Omental fat pad (tissue), 4 donors: ENCODE data around the gene SLFN12. TPM values are rescaled to one million over a fixed set of nuclear protein-coding genes. Genes with fewer than 3 reads are reported as not detected.

Source experiments
- ATAC-seq: fragments of 150-250 bp; one replicate; pipeline ENCODE4 v1.9.1; 2016; ENCODE audit warnings: mild to moderate bottlenecking, moderate library complexity; ENCODE audit not compliant: low FRiP score
- DNase-seq: peaks from one replicate; pipeline ENCODE4 v3.0.0-alpha.2; 2019; ENCODE audit warnings: low spot score
- CTCF ChIP-seq, 3 donors: fragments of 450-650 bp; IDR thresholded peaks; one replicate each; pipeline ENCODE4 v1.5.1; 2016 to 2017; ENCODE audit warnings: antibody characterized with exemption in 3 of 3, mild to moderate bottlenecking in 3 of 3, moderate library complexity in 2 of 3
- small RNA-seq: library from RNA; depleted of rRNA; stranded (forward); fragments of <200 nt; gene quantifications from one replicate; pipeline ENCODE3, GENCODE V24; 2016
- total RNA-seq, 4 donors: library from RNA; depleted of rRNA; stranded (reverse); fragments of >200 nt; gene quantifications; one replicate each; pipeline ENCODE4 v1.1.0, GENCODE V29; 2016

Gene SLFN12
- total RNA-seq, 4 donors from 2014 or later: 9.0 to 24.7 (median 11.0) TPM

DNA sequence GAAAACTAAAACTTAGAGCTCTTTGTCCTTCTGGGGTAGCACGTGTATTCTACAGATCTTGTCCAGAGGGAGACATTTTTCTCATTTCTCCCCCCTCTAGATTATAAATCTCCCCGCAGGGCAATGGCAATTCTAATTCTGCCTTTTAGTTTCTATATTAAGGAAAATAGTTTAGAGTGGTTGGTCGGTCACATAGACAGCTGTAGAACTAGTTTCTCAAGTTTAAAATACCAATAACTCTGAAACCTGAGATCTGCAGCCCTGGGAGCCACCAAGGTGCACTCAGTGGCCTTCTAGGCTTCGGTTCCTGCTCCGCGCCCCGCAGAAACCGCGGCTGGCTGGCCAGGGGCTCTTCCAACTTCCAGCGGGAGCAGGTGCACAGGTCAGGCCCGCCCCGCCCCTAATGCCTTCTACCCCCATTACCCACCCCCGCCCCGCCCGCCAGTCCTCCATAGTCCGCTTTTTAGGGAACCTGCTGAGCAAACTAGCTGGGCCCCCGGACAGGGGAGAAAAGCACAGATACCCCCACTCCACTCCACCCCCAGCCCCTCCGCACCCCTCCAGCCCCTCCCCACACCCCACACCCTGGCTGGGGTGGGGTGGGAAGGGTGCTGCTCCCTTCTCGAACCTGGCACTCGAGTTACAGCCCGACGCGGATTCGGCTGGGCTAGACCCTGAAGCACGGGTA is 59.3 kb downstream of the SLFN12 start:
- no peak for ATAC-seq

GRCh38 chr17:35371934-35372333 is 60.4 kb downstream of the SLFN12 start:
- TF ChIP-seq CTCF (IDR thresholded peaks at IDR 0.05): no peak
- ATAC-seq (no peak), DNase-seq (no peak)

More for the DNA sequence above, 59.3 kb downstream of the SLFN12 start:
- no peak for DNase-seq
- TF ChIP-seq CTCF (IDR thresholded peaks at IDR 0.05): no peak

GRCh38 chr17:35368081-35368830 is 64.0 kb downstream of the SLFN12 start:
- DNase-seq (no peak), ATAC-seq (no peak)
- TF ChIP-seq CTCF (IDR thresholded peaks at IDR 0.05): no peak

DNA sequence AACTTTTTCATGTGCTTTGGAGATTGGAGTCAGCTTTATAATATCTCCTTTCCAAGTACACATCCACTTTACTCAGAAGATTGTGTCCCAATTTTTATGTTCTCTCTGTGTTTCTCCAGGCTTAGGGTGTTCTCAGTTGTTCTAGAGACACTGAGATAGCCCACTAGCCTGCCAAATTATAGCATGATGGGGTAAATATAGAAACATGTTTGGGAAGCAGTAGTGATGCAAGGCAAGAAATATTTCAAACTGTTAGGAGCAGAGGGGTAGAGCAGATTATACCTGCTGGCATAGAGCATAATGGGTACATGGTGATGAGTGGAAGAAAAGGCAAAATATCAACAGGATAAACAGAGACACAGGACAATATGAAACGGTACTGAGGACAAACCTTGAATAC is 71.3 kb downstream of the SLFN12 start:
- DNase-seq (no peak), ATAC-seq (no peak)
- no peak for TF ChIP-seq CTCF (IDR thresholded peaks at IDR 0.05)

Small RNAs within 50 kb of the gene (small RNA-seq; reads per million reads assigned to genes)
- gene AC060766.3: not detected
- gene AC060766.5: not detected

Other genes with a start within 250 kb of the SLFN12 start
- not detected for gene SLC35G3, start 238.1 kb downstream of the SLFN12 start, total RNA-seq
- gene SLFN5, start 189.4 kb downstream of the SLFN12 start, total RNA-seq: 10 to 100 TPM; 18.9 to 53.0 (median 32.5) TPM
- gene SLFN11, start 58.9 kb downstream of the SLFN12 start, total RNA-seq: 100 to 1,000 TPM in 1 of 4 donors, 10 to 100 TPM in 3; 58.1 to 127 (median 92.3) TPM
- gene SLFN13, start 16.3 kb upstream of the SLFN12 start, total RNA-seq: 10 to 100 TPM in 1 of 4 donors, 1 to 10 TPM in 3; 5.9 to 20.3 (median 7.4) TPM
- gene SLFN12L, start 105.2 kb upstream of the SLFN12 start, total RNA-seq: 10 to 100 TPM in 1 of 4 donors, 1 to 10 TPM in 3; 2.3 to 31.2 (median 4.7) TPM
- not detected for gene SLFN14, start 128.3 kb upstream of the SLFN12 start, total RNA-seq
- gene PEX12, start 146.1 kb upstream of the SLFN12 start, total RNA-seq: 1 to 10 TPM; 3.5 to 7.4 (median 5.2) TPM
- 10 to 100 TPM; 62.6 to 94.3 (median 79.4) TPM for gene AP2B1, start 154.8 kb upstream of the SLFN12 start, total RNA-seq